Activated T-cell treated with anti-CD3 and anti-CD28 coated beads, Interleukin-2, amount 50 U/mL, for 4 hours (primary cell): ENCODE measurements around the gene MRPS15. TPM values are rescaled to one million over a fixed set of nuclear protein-coding genes. Genes with fewer than 3 reads are reported as not detected.

ENCODE experiments used
- ATAC-seq, 2 donors: fragments of 200-7000 bp; cut with Tn5 transposase; one replicate each; pipeline ENCODE4 v1.10.0; 2021
- DNase-seq: peaks from one replicate; pipeline ENCODE4 v3.0.0-alpha.2; 2020
- H3K27me3 Mint-ChIP-seq: one replicate; pipeline ENCODE4 v1.8.0; 2021; ENCODE audit warnings: low read depth, mixed read lengths
- H3K36me3 Mint-ChIP-seq: one replicate; pipeline ENCODE4 v1.8.0; 2022; ENCODE audit warnings: mixed read lengths; ENCODE audit not compliant: insufficient read depth
- H3K4me1 Mint-ChIP-seq: one replicate; pipeline ENCODE4 v1.8.0; 2021; ENCODE audit warnings: low read depth, mixed read lengths
- H3K4me3 Mint-ChIP-seq: one replicate; pipeline ENCODE4 v1.8.0; 2021; ENCODE audit warnings: mild to moderate bottlenecking, moderate library complexity, mixed read lengths
- H3K9me3 Mint-ChIP-seq: one replicate; pipeline ENCODE4 v1.8.0; 2021; ENCODE audit warnings: mixed read lengths
- total RNA-seq, 3 donors: library from RNA; stranded (reverse); gene quantifications; one replicate each; pipeline ENCODE4 v1.2.1, GENCODE V29; 2021

Gene MRPS15
- total RNA-seq, 3 donors from 2014 or later = 117 to 133 (median 127) TPM

DNA sequence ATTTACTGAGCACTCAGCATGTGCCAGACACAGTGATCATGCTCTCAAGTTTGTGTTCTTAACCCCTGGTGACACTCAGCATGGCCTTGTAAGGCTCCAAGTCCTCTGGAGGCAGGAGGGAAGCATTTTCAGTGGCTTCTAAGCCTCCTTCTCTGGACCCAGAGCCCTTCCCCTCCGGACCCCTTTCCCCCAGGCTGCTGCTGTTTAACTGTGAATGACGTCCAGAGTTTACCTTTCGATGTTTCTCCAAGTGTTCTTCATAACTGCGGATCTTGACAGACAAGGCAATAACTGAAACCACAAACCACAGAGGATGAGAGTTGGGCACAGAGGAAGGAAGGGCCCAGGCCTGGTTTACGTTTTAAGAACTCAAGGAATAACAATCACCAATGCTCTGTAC, 6.5 kb downstream of the MRPS15 start:
- Mint-ChIP-seq H3K36me3 (peaks cover 39% of the 10 kb centered on the region), H3K9me3 (no peaks in the 10 kb centered on the region), H3K4me3 (peak overlapping the region; percentile 43), H3K4me1 (peaks cover 40% of the 10 kb centered on the region), H3K27me3 (no peaks in the 10 kb centered on the region)
- ATAC-seq (peak in 1 of 2 donors; percentile 21), DNase-seq (no peak)

DNA sequence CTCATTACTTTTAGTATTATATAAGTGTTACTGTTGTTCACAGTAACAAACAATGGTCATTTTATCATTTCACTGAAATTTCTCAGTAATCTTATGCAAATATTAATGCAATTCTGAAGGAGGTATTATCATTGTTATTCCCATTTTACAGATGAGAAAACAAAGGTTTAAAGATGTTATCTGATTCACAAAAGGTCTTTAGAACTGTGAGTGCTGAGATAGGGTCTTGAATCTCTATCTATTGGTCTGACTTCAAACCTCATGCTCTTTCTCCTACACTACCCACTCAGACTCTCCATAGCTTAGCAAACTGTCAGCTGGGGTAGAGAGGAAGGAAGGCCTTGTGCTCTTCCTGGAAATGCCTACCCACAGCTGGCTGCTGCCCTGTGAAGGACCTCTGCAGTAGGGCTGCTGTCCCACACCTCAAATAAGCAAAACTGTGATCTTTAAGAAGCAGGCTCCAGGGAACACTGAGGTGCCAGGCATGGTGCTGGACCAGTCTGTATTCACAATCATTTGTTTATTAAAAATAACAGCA, 7.7 kb downstream of the MRPS15 start:
- Mint-ChIP-seq H3K4me3 (no peak overlapping the region), H3K36me3 (peaks cover 39% of the 10 kb centered on the region), H3K4me1 (peaks cover 38% of the 10 kb centered on the region), H3K9me3 (no peaks in the 10 kb centered on the region), H3K27me3 (no peaks in the 10 kb centered on the region)
- ATAC-seq = no peak
- DNase-seq = no peak

DNA sequence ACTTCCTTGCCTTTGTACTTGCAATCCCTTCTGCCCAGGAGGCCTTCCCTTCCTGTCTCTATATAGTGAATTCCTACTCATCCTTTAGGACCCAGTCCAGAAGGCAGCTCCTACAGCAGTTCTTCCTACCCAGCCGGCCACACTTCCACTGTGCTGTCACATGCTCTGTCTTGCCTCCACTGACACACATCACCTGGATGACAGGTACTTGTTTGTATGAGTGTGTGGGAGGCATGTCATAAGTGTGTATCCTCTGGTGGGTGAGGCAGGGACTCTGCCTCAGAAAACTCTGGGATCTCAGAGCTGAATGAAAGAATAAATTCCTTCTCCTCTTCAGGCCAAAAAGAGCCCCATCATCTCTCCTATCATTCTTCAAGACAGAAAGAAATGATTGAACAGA, 8.8 kb downstream of the MRPS15 start:
- Mint-ChIP-seq H3K36me3 (peaks cover 29% of the 10 kb centered on the region), H3K27me3 (no peaks in the 10 kb centered on the region), H3K4me1 (peaks cover 39% of the 10 kb centered on the region), H3K9me3 (no peaks in the 10 kb centered on the region), H3K4me3 (no peak overlapping the region)
- DNase-seq (no peak), ATAC-seq (no peak)

DNA sequence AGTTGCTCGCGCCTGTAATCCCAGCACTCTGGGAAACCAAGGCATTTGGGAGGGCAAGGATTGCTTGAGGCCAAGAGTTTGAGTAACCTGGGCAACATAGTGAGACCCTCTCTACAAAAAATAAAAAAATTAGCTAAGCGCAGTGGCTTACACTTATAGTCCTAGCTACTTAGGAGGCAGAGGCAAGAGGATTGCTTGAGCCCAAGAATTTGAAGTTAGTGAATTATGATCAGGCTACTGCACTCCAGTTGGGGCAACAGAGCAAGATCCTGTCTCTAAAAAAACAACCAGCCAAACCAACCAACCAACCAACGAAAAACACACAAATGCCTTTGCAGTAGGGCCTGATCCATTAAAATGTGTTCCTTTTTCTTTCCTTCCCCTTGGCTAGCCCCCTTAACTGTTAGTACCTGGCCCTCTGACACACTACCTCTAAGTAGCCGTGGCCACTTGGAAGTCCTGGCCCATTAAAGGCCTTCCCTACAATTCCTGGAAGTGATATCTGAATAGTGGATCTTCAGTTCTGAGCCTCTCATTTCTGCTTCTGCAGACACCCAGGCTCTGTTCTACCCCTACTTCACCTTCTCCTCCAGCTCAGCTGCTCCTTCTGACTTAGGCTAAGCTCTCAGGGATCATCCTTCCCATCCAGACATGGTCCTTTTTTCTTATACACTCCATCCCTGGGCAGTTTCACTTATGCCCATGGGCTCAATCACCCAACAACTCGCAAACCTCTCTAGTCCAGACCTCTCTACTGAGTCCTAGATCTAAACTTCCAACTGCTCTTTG, 10.4 kb downstream of the MRPS15 start:
- peaks cover 21% of the 10 kb centered on the region for H3K36me3 Mint-ChIP-seq
- ATAC-seq (no peak), DNase-seq (no peak)
- H3K27me3 Mint-ChIP-seq = no peaks in the 10 kb centered on the region
- peaks cover 33% of the 10 kb centered on the region for H3K4me1 Mint-ChIP-seq
- no peaks in the 10 kb centered on the region for H3K9me3 Mint-ChIP-seq
- H3K4me3 Mint-ChIP-seq = no peak overlapping the region

DNA sequence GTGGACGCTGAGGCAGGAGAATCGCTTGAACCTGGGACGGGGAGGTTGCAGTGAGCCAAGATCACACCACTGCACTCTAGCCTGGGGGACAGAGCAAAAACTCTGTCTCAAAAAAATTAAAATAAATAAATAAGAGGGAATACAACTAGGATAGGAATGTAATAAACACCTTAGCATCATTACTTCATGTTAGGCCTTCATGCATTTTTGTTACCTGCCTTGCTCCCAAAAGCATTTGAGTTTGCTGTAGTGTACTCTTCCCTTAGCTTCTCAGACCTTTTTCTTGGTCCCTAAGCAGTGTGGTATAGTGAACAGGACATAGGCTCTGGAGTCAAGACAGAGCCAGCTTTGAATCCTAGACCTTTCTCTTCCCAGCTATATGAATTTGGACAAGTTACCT, 11.1 kb downstream of the MRPS15 start:
- Mint-ChIP-seq H3K4me3 (no peak overlapping the region), H3K9me3 (no peaks in the 10 kb centered on the region), H3K27me3 (no peaks in the 10 kb centered on the region), H3K36me3 (peaks cover 18% of the 10 kb centered on the region), H3K4me1 (peaks cover 25% of the 10 kb centered on the region)
- DNase-seq (no peak), ATAC-seq (no peak)

DNA sequence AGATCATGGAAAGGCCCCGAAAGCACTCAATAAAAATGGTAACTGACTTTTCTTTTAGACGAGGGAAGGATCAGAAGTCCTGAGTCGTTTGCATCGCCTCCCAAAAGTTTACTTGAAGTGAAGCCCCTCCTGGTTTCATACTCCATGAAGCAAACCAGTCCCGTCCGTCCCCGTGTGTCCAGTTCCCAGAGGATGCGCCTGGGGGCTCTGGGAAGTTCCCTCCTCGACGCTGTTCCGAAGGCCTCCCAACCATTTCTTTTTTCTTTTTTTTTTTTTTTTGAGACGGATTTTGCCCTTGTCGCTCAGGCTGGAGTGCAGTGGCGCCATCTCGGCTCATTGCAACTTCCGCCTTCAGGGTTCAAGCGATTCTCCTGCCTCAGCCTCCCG, 13.3 kb downstream of the MRPS15 start:
- Mint-ChIP-seq H3K9me3 (no peaks in the 10 kb centered on the region), H3K4me1 (peaks cover 11% of the 10 kb centered on the region), H3K27me3 (no peaks in the 10 kb centered on the region)

DNA sequence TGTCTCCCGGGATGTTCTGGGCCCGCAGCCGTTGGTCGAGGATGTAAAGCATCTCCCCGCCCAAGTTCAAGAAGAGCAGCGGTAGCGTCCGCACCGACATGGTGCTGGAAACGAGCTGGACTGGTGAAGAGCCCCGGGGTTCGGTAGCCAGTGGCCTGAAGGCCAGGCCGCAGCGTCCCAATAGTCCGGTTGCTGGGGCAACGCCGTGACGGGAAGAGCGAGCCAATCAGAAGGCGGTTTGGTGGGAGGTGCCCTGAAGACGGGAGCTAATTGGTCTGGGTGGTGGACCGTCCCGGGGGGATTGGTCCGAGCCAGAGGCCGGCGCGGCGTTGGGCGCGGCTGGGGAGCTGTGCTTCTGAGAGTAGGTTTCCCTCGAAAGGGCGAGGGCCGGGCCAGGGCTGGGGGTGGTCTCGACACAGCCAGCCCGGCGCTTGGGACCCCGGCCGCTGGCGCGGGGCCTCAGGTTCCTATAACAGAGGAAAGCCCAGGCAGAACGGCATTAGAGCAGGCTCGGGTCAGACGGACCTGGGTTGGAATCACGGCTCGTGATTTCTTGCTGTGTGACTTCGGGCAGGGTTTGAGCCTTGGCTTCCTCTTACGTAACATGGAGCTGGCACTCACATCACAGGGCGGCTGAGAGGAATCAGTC, 13.8 kb downstream of the MRPS15 start, which contains the start of gene OSCP1:
TSS of gene OSCP1 (minus strand) at position 182 of the 649 bp plus-strand sequence. CDS start at position 100, 82 bp downstream.
- Mint-ChIP-seq H3K27me3 (no peaks in the 10 kb centered on the region), H3K4me3 (peak within 1 kb of the TSS; percentile 88), H3K36me3 (peaks cover 10% of the 10 kb centered on the region), H3K4me1 (peaks cover 11% of the 10 kb centered on the region), H3K9me3 (no peaks in the 10 kb centered on the region)
- DNase-seq = peak; percentile 78
- peak; percentile 99 to 100 for ATAC-seq

More for the DNA sequence above, 13.3 kb downstream of the MRPS15 start:
- H3K36me3 Mint-ChIP-seq = peaks cover 10% of the 10 kb centered on the region
- ATAC-seq (no peak), DNase-seq (no peak)
- peak overlapping the region; percentile 88 for H3K4me3 Mint-ChIP-seq

DNA sequence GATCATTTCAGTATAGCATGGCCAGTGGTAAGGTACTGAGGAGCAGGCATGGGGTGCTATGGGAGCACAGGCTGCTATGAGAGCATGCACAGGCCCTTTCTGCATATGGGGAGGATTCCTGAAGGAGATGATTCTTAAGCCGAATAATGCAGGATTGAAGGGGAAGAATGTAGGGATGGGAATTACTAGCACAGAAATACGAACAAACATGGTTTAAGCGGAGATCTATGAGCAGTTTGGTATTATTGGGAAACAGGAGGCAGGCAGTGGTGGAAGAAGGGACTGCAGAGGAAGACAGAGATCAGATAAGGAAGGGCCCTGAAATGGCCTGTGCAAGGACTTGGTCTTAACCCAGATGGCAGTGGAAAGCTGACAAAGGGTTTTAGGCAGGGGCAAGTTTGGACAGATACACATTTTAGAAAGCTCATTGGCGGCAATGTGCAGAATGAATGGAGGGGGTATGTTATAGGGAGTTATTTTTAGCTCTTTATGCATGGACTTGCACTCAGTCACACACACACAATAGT, 15.6 kb downstream of the MRPS15 start:
- no peak for ATAC-seq
- no peaks in the 10 kb centered on the region for H3K36me3 Mint-ChIP-seq
- no peak overlapping the region for H3K4me3 Mint-ChIP-seq

DNA sequence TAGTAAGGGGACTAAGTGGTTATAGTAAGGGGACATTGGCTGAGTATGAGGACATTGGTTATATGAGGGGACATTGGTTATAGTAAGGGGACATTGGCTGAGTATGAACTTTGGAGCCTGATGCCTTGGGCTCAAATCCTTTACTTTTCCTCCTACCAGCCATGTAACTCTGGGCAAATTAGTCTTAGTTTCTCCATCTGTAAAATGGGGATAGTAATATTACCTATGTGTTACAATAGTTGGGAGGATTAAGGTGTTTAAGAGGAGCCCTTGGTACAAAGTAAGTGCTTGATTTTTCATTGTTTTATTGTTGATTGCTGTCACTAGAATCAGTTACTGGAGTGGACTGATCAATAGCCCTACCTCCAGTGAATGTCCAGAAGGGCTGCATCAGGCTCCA, 16.7 kb downstream of the MRPS15 start:
- no peak for ATAC-seq

More for the DNA sequence above, 15.6 kb downstream of the MRPS15 start:
- no peak for DNase-seq
- H3K9me3 Mint-ChIP-seq = no peaks in the 10 kb centered on the region
- H3K4me1 Mint-ChIP-seq = peaks cover 11% of the 10 kb centered on the region
- no peaks in the 10 kb centered on the region for H3K27me3 Mint-ChIP-seq

DNA sequence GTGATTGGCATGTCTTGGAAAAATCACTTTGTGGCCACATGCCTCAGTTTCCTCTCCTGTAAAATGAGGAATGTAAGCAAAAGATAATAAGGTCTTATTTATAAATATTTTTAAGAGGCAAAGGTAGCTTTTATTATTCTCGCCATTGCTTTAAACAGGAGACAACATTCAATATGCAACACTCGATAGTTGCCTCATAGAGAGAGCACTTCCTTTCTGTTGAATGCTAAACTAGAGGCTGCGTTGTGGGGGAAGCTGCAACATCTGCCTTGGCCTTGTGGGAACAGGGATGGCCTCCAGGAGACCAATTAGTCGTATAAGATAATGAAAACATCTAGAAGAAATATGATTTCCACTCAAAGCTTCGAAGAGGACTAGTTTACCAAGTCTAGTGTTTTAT, 17.4 kb downstream of the MRPS15 start:
- no peak for ATAC-seq
- H3K4me3 Mint-ChIP-seq = no peak overlapping the region
- H3K36me3 Mint-ChIP-seq = no peaks in the 10 kb centered on the region
- H3K27me3 Mint-ChIP-seq = no peaks in the 10 kb centered on the region
- DNase-seq = no peak
- peaks cover 11% of the 10 kb centered on the region for H3K4me1 Mint-ChIP-seq
- no peaks in the 10 kb centered on the region for H3K9me3 Mint-ChIP-seq

More for the DNA sequence above, 16.7 kb downstream of the MRPS15 start:
- H3K36me3 Mint-ChIP-seq = no peaks in the 10 kb centered on the region
- H3K4me3 Mint-ChIP-seq = no peak overlapping the region
- no peaks in the 10 kb centered on the region for H3K27me3 Mint-ChIP-seq
- no peaks in the 10 kb centered on the region for H3K9me3 Mint-ChIP-seq
- DNase-seq = no peak
- H3K4me1 Mint-ChIP-seq = peaks cover 11% of the 10 kb centered on the region

DNA sequence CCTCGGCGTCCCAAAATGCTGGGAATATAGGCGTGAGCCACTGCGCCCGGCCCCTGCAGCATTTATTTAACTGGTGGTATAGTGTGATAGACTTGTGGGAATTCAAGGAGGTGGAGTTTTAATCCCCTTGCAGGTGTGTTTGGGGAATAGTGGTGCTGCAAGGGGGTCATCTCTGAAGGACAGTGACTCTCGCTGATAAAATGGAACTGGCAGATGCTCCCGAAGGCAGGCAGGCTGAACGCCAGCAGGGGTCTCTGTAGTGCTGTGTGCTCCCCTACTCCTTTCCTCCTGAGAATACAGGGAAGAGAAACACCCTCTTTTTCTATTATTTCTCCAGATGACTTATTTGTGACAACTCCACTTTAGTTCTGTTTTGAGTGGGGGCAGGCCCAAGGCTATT, 17.9 kb downstream of the MRPS15 start:
- H3K9me3 Mint-ChIP-seq = no peaks in the 10 kb centered on the region
- H3K36me3 Mint-ChIP-seq = no peaks in the 10 kb centered on the region
- no peak overlapping the region for H3K4me3 Mint-ChIP-seq
- H3K4me1 Mint-ChIP-seq = peaks cover 6% of the 10 kb centered on the region
- DNase-seq (no peak), ATAC-seq (no peak)
- H3K27me3 Mint-ChIP-seq = no peaks in the 10 kb centered on the region

DNA sequence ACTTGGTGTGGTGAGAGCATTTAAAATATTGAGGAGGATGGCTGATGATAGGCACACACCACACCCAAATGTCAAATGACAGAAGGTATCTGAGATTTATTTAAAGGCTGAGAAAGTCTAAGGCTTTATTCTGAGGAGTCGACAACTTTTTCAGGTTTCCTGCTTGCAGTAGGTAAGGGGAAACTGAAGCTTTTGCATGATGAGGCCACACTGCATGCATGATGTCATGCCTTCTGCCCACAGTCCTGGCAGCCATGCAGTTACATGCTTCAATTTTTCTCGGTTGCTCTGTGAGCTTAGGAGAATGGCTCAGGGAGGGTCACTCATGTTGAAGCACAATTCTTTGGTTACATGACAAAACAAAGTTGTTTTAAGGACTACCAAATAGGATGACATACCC, 20.9 kb downstream of the MRPS15 start:
- Mint-ChIP-seq H3K4me1 (no peaks in the 10 kb centered on the region), H3K9me3 (no peaks in the 10 kb centered on the region), H3K36me3 (no peaks in the 10 kb centered on the region), H3K4me3 (no peak overlapping the region), H3K27me3 (no peaks in the 10 kb centered on the region)
- no peak for ATAC-seq
- DNase-seq = no peak

DNA sequence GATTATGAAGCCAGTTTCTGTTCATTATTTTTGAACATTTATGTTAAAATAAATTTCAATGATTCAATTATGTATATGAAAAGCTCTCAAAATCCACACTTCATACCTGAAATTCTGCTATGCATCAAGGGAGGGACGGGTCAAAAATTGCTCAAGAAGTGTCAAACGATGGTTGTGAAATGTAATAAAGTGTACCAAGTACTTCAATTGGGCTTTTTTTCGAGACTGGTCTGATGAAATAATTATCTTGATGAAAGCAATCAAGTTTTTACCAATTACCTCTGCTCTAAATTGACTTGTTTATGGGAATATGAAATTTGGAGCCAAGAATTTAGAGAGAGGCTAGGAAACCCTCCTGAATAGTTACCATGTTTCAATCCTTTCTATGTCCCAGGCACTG, 21.8 kb downstream of the MRPS15 start:
- ATAC-seq (no peak), DNase-seq (no peak)
- Mint-ChIP-seq H3K27me3 (no peaks in the 10 kb centered on the region), H3K9me3 (no peaks in the 10 kb centered on the region), H3K4me3 (no peak overlapping the region), H3K36me3 (no peaks in the 10 kb centered on the region), H3K4me1 (no peaks in the 10 kb centered on the region)

DNA sequence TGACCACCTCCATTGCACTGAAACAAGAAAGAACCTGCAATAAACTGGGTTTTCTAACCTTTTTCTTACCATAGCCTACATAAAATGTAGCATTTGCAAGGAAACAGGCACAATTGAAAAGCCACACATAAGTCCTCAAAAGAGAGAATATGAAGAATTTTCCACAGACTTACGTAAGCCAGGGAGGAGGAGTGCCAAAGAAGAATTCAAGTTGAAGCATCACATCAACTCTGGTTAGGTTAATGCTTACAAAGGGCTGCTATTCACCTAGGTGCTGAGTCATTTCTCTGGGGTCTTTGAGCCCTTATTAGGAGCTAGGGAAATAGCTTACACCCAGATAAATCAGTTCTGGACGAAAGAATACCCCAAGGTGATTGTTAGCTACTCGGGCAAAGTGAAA, 23.5 kb downstream of the MRPS15 start:
- no peak for ATAC-seq
- Mint-ChIP-seq H3K36me3 (no peaks in the 10 kb centered on the region), H3K4me3 (no peak overlapping the region), H3K9me3 (no peaks in the 10 kb centered on the region), H3K4me1 (no peaks in the 10 kb centered on the region), H3K27me3 (no peaks in the 10 kb centered on the region)
- no peak for DNase-seq
